SU-DHL-6 (cell line): ENCODE measurements around the gene PCDHGB2.
A peak's percentile ranks its signal among the peaks of the same experiment; 100 is the strongest.

Source experiments
- H2AFZ ChIP-seq: fragments of 200-600 bp; sonication (generic); 2 replicates; pipeline ENCODE4 v1.6.1; 2014; ENCODE audit warnings: low read depth, mild to moderate bottlenecking, moderate library complexity, mixed read lengths, antibody characterized with exemption, low read length; ENCODE audit not compliant: severe bottlenecking
- H3F3A ChIP-seq: fragments of 200-600 bp; shearing (Covaris generic); 2 replicates; pipeline ENCODE4 v1.6.0; 2016; ENCODE audit warnings: antibody characterized with exemption, mild to moderate bottlenecking; ENCODE audit not compliant: insufficient read depth
- H3K27ac ChIP-seq: fragments of 200-600 bp; sonication (generic); 2 replicates; pipeline ENCODE4 v1.5.1; 2016; ENCODE audit warnings: low read depth, mild to moderate bottlenecking, low read length, moderate library complexity, mixed read lengths
- H3K27me3 ChIP-seq: fragments of 200-600 bp; sonication (generic), shearing (Covaris generic); 2 replicates; pipeline ENCODE4 v1.6.0; 2014; ENCODE audit warnings: mild to moderate bottlenecking, low read length
- H3K36me3 ChIP-seq: fragments of 200-600 bp; sonication (generic); 2 replicates; pipeline ENCODE4 v1.6.1; 2014; ENCODE audit warnings: mild to moderate bottlenecking, low read length, mixed read lengths
- H3K4me2 ChIP-seq: fragments of 300-600, 200-600 bp; shearing (Covaris generic), sonication (generic); 2 replicates; pipeline ENCODE4 v1.6.0; 2014; ENCODE audit warnings: low read length, low read depth, mild to moderate bottlenecking; ENCODE audit not compliant: poor library complexity, severe bottlenecking
- H3K4me3 ChIP-seq: fragments of 200-600 bp; sonication (generic); 2 replicates; pipeline ENCODE4 v1.5.1; 2014; ENCODE audit warnings: antibody characterized with exemption, low read length, mild to moderate bottlenecking, mixed read lengths; ENCODE audit not compliant: insufficient read depth, poor library complexity, severe bottlenecking
- H3K79me2 ChIP-seq: fragments of 200-600 bp; sonication (generic); 2 replicates; pipeline ENCODE4 v1.6.1; 2014; ENCODE audit warnings: mild to moderate bottlenecking, low read length, moderate library complexity; ENCODE audit not compliant: insufficient read depth
- H3K9ac ChIP-seq: fragments of 200-600 bp; sonication (generic); 2 replicates; pipeline ENCODE4 v1.7.0; 2014; ENCODE audit warnings: mild to moderate bottlenecking, low read length
- H3K9me2 ChIP-seq: fragments of 200-600 bp; sonication (generic); replicated peaks from 2 replicates; pipeline ENCODE4 v1.6.1; 2014; ENCODE audit warnings: low read length; ENCODE audit not compliant: insufficient read depth
- H3K9me3 ChIP-seq: fragments of 200-600 bp; sonication (generic); 2 replicates; pipeline ENCODE4 v1.6.1; 2014; ENCODE audit warnings: low read length, mixed read lengths; ENCODE audit not compliant: insufficient read depth
- H4K20me1 ChIP-seq: fragments of 200-600 bp; sonication (generic); 2 replicates; pipeline ENCODE4 v1.6.1; 2014; ENCODE audit warnings: low read depth, mild to moderate bottlenecking, antibody characterized with exemption, low read length, moderate library complexity, mixed read lengths
- EZH2phosphoT487 ChIP-seq: fragments of 200-600 bp; sonication (generic), shearing (Covaris generic); conservative IDR thresholded peaks from 2 replicates; pipeline ENCODE4 v1.6.1; 2018; ENCODE audit warnings: mild to moderate bottlenecking, antibody characterized with exemption, low read length, moderate library complexity, mixed read lengths
- TF ChIP-seq, protein P1 (sequence below): fragments of 200-600 bp; sonication (generic); IDR thresholded peaks from one replicate; pipeline ENCODE4 v1.5.1; 2017; ENCODE audit warnings: antibody characterized with exemption, mild to moderate bottlenecking, low read length, moderate library complexity; ENCODE audit not compliant: insufficient read depth, poor library complexity, severe bottlenecking

PCDHGB2 gene

DNA sequence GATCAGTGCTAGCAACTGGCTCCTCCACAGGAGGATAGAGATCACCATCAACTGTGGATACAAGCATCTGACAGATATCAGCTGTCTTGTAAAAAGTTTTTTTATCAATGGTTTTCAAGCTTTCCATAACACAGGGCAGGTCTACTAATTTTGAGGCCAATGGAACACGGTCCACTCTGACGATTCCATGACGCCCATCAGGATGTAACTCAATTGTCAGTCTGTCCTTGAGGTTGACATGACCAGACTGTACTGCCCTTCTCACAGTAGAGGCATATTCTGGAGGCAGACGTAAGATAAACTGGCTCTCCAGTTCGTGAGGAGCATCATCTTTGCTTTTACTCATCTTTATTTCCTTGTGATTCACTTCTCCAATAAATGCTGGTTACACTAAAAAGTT, 40.1 kb upstream of the PCDHGB2 start:
- H3K9ac ChIP-seq, result peak overlapping the region; percentile 78
- H2AFZ ChIP-seq, result no peak overlapping the region
- no peak overlapping the region for H3K27ac ChIP-seq
- H3K9me3 ChIP-seq, result peaks cover 30% of the 10 kb centered on the region
- H3F3A ChIP-seq, result peaks cover 4% of the 10 kb centered on the region; the same call in 1 of the 2 replicates
- H4K20me1 ChIP-seq, result 0 out of 2 replicates have a peak, but pooled peaks cover 5% of the 10 kb centered on the region
- no peaks in the 10 kb centered on the region for H3K27me3 ChIP-seq
- H3K9me2 ChIP-seq, result no peaks in the 10 kb centered on the region
- no peak for TF ChIP-seq EZH2phosphoT487
- TF ChIP-seq, protein P1, sequence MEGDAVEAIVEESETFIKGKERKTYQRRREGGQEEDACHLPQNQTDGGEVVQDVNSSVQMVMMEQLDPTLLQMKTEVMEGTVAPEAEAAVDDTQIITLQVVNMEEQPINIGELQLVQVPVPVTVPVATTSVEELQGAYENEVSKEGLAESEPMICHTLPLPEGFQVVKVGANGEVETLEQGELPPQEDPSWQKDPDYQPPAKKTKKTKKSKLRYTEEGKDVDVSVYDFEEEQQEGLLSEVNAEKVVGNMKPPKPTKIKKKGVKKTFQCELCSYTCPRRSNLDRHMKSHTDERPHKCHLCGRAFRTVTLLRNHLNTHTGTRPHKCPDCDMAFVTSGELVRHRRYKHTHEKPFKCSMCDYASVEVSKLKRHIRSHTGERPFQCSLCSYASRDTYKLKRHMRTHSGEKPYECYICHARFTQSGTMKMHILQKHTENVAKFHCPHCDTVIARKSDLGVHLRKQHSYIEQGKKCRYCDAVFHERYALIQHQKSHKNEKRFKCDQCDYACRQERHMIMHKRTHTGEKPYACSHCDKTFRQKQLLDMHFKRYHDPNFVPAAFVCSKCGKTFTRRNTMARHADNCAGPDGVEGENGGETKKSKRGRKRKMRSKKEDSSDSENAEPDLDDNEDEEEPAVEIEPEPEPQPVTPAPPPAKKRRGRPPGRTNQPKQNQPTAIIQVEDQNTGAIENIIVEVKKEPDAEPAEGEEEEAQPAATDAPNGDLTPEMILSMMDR, result no peak
- peak overlapping the region; percentile 89 for H3K4me3 ChIP-seq
- peak overlapping the region; percentile 78 for H3K4me2 ChIP-seq
- H3K79me2 ChIP-seq, result peaks cover 56% of the 10 kb centered on the region
- H3K36me3 ChIP-seq, result peaks cover 34% of the 10 kb centered on the region

DNA sequence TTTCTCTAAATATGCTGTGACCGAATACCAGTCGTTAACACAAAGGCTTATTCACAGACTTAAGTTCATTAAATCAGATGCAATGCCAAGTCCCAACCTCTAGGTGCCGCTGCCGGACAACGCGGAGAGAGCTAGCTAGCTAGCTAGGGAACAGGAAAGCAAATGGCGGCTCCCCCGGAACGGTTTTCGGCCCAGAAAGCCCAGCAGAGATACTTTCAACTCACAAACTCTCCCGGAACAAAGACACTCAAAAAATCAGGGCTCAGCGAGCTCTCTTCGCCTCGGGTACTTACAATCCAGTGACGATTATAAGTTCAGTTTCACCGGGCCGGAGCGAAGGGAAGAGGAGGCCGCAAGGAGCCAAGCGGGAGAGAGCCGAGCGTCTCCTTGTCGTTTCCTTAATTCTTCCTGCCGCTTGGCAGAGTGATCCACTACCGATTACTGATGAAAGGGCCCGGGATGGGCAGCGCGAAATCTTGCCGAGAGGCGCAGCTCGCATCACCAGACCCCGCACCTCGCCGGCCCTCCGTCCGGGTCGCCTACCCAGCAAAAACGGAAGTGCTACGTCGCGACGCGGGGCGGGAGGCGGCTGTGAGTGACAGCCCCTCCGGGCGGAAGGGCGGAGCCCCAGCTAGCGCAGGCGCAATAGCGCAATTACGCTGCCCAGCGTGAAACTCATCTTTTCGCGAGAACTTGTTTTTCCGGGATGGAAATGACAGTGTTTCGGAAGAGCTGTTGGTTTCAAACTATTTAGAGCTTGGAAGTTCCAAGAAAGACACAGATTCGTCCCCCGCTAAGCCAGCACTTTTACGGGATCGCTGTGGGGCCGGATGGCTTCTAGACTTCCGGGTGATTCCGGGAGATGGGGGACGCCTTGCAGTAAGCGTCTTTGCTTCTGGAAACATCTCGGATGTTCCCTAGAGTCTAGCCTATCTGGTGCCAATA, 39.3 kb upstream of the PCDHGB2 start, which contains the start of gene TAF7:
Gene TAF7, minus strand, starts transcription at position 560 of the 945 bp plus-strand sequence. CDS start 740 bp downstream, outside the sequence.
- peaks cover 3% of the 10 kb centered on the region; the same call in 1 of the 2 replicates for H3F3A ChIP-seq
- H3K4me2 ChIP-seq, result peak within 1 kb of the TSS; percentile 78
- 0 out of 2 replicates have a peak, but pooled peaks cover 5% of the 10 kb centered on the region for H4K20me1 ChIP-seq
- H3K9me2 ChIP-seq, result no peaks in the 10 kb centered on the region
- peaks cover 25% of the 10 kb centered on the region for H3K9me3 ChIP-seq
- H3K79me2 ChIP-seq, result peaks cover 48% of the 10 kb centered on the region
- H3K27me3 ChIP-seq, result no peaks in the 10 kb centered on the region
- H3K27ac ChIP-seq, result peak within 1 kb of the TSS; percentile 88
- H3K9ac ChIP-seq, result peak within 1 kb of the TSS; percentile 78
- peak within 1 kb of the TSS; percentile 54 for H2AFZ ChIP-seq
- peaks cover 32% of the 10 kb centered on the region for H3K36me3 ChIP-seq
- H3K4me3 ChIP-seq, result peak within 1 kb of the TSS; percentile 89
- TF ChIP-seq, protein P1, result peak; percentile 89
- TF ChIP-seq EZH2phosphoT487, result no peak

DNA sequence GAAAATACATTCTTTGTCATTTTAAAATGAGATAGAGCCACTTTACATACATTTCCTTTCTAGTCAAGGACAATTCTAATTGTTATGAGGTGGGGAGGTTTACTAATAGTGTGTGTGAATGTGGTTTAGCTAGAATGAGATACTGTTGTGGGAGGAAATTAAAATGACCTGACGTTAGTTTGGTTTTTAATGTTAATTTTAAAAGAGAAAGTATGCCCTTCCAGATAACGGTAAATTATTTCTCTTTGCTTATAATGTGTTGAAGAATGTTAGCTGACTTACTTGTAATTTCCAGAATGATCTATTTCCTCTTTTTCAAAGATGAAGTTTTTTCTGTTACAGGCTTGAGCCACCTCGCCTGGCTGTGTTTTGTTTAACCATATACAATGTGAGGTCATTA, 37.5 kb upstream of the PCDHGB2 start:
- Histone ChIP-seq H3K9me2 (no peaks in the 10 kb centered on the region), H4K20me1 (0 out of 2 replicates have a peak, but pooled peaks cover 5% of the 10 kb centered on the region), H3K9me3 (peaks cover 22% of the 10 kb centered on the region), H3K27me3 (no peaks in the 10 kb centered on the region), H3K79me2 (peaks cover 31% of the 10 kb centered on the region), H2AFZ (no peak overlapping the region), H3K36me3 (peaks cover 24% of the 10 kb centered on the region), H3F3A (peaks cover 3% of the 10 kb centered on the region; the same call in 1 of the 2 replicates), H3K9ac (no peak overlapping the region), H3K27ac (peak overlapping the region; percentile 25; the same call in 1 of the 2 replicates), H3K4me3 (no peak overlapping the region), H3K4me2 (peak overlapping the region; percentile 78)
- TF ChIP-seq EZH2phosphoT487, result no peak
- TF ChIP-seq, protein P1, result no peak
